SU-DHL-6 (cell line): Measurements from ENCODE around the gene SPATA4.

Experiments
- H2AFZ ChIP-seq: fragments of 200-600 bp; sonication (generic); 2 replicates; pipeline ENCODE4 v1.6.1; 2014; ENCODE audit warnings: low read depth, mild to moderate bottlenecking, moderate library complexity, mixed read lengths, antibody characterized with exemption, low read length; ENCODE audit not compliant: severe bottlenecking
- H3F3A ChIP-seq: fragments of 200-600 bp; shearing (Covaris generic); 2 replicates; pipeline ENCODE4 v1.6.0; 2016; ENCODE audit warnings: antibody characterized with exemption, mild to moderate bottlenecking; ENCODE audit not compliant: insufficient read depth
- H3K27ac ChIP-seq: fragments of 200-600 bp; sonication (generic); 2 replicates; pipeline ENCODE4 v1.5.1; 2016; ENCODE audit warnings: low read depth, mild to moderate bottlenecking, low read length, moderate library complexity, mixed read lengths
- H3K27me3 ChIP-seq: fragments of 200-600 bp; sonication (generic), shearing (Covaris generic); 2 replicates; pipeline ENCODE4 v1.6.0; 2014; ENCODE audit warnings: mild to moderate bottlenecking, low read length
- H3K36me3 ChIP-seq: fragments of 200-600 bp; sonication (generic); 2 replicates; pipeline ENCODE4 v1.6.1; 2014; ENCODE audit warnings: mild to moderate bottlenecking, low read length, mixed read lengths
- H3K4me2 ChIP-seq: fragments of 300-600, 200-600 bp; shearing (Covaris generic), sonication (generic); 2 replicates; pipeline ENCODE4 v1.6.0; 2014; ENCODE audit warnings: low read length, low read depth, mild to moderate bottlenecking; ENCODE audit not compliant: poor library complexity, severe bottlenecking
- H3K4me3 ChIP-seq: fragments of 200-600 bp; sonication (generic); 2 replicates; pipeline ENCODE4 v1.5.1; 2014; ENCODE audit warnings: antibody characterized with exemption, low read length, mild to moderate bottlenecking, mixed read lengths; ENCODE audit not compliant: insufficient read depth, poor library complexity, severe bottlenecking
- H3K79me2 ChIP-seq: fragments of 200-600 bp; sonication (generic); 2 replicates; pipeline ENCODE4 v1.6.1; 2014; ENCODE audit warnings: mild to moderate bottlenecking, low read length, moderate library complexity; ENCODE audit not compliant: insufficient read depth
- H3K9ac ChIP-seq: fragments of 200-600 bp; sonication (generic); 2 replicates; pipeline ENCODE4 v1.7.0; 2014; ENCODE audit warnings: mild to moderate bottlenecking, low read length
- H3K9me2 ChIP-seq: fragments of 200-600 bp; sonication (generic); replicated peaks from 2 replicates; pipeline ENCODE4 v1.6.1; 2014; ENCODE audit warnings: low read length; ENCODE audit not compliant: insufficient read depth
- H3K9me3 ChIP-seq: fragments of 200-600 bp; sonication (generic); 2 replicates; pipeline ENCODE4 v1.6.1; 2014; ENCODE audit warnings: low read length, mixed read lengths; ENCODE audit not compliant: insufficient read depth
- H4K20me1 ChIP-seq: fragments of 200-600 bp; sonication (generic); 2 replicates; pipeline ENCODE4 v1.6.1; 2014; ENCODE audit warnings: low read depth, mild to moderate bottlenecking, antibody characterized with exemption, low read length, moderate library complexity, mixed read lengths
- EZH2phosphoT487 ChIP-seq: fragments of 200-600 bp; sonication (generic), shearing (Covaris generic); conservative IDR thresholded peaks from 2 replicates; pipeline ENCODE4 v1.6.1; 2018; ENCODE audit warnings: mild to moderate bottlenecking, antibody characterized with exemption, low read length, moderate library complexity, mixed read lengths
- TF ChIP-seq, protein P1 (sequence below): fragments of 200-600 bp; sonication (generic); IDR thresholded peaks from one replicate; pipeline ENCODE4 v1.5.1; 2017; ENCODE audit warnings: antibody characterized with exemption, mild to moderate bottlenecking, low read length, moderate library complexity; ENCODE audit not compliant: insufficient read depth, poor library complexity, severe bottlenecking

The SPATA4 gene

DNA sequence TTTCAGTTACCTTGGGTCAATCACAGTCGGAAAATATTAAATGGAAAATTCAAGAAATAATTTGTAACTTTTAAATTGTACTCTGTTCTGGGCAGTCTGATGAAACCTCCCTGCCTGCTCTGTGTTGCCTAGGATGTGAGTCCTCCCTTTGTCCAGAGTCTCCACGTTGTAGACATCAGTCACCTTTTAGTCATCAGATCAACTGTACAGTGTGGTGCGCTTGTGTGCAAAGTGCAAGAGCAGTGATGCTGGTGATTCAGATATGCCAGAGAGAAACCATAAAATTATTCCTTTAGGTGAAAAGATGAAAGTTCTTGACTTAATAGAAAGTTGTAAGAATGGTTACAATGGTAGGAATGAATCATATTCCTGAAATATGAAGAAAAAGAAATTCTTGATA is 1.4 kb downstream of the SPATA4 start:
- TF ChIP-seq, protein P1, sequence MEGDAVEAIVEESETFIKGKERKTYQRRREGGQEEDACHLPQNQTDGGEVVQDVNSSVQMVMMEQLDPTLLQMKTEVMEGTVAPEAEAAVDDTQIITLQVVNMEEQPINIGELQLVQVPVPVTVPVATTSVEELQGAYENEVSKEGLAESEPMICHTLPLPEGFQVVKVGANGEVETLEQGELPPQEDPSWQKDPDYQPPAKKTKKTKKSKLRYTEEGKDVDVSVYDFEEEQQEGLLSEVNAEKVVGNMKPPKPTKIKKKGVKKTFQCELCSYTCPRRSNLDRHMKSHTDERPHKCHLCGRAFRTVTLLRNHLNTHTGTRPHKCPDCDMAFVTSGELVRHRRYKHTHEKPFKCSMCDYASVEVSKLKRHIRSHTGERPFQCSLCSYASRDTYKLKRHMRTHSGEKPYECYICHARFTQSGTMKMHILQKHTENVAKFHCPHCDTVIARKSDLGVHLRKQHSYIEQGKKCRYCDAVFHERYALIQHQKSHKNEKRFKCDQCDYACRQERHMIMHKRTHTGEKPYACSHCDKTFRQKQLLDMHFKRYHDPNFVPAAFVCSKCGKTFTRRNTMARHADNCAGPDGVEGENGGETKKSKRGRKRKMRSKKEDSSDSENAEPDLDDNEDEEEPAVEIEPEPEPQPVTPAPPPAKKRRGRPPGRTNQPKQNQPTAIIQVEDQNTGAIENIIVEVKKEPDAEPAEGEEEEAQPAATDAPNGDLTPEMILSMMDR, result no peak
- TF ChIP-seq EZH2phosphoT487, result no peak
- H3K36me3 ChIP-seq, result no peaks in the 10 kb centered on the region
- H3K79me2 ChIP-seq, result no peaks in the 10 kb centered on the region
- no peaks in the 10 kb centered on the region for H3F3A ChIP-seq
- H2AFZ ChIP-seq, result no peak overlapping the region
- no peak overlapping the region for H3K4me2 ChIP-seq
- no peak overlapping the region for H3K4me3 ChIP-seq
- H3K9ac ChIP-seq, result no peak overlapping the region
- H3K27ac ChIP-seq, result no peak overlapping the region
- H3K27me3 ChIP-seq, result no peaks in the 10 kb centered on the region
- no peaks in the 10 kb centered on the region for H4K20me1 ChIP-seq
- H3K9me3 ChIP-seq, result no peaks in the 10 kb centered on the region
- H3K9me2 ChIP-seq, result no peaks in the 10 kb centered on the region

DNA sequence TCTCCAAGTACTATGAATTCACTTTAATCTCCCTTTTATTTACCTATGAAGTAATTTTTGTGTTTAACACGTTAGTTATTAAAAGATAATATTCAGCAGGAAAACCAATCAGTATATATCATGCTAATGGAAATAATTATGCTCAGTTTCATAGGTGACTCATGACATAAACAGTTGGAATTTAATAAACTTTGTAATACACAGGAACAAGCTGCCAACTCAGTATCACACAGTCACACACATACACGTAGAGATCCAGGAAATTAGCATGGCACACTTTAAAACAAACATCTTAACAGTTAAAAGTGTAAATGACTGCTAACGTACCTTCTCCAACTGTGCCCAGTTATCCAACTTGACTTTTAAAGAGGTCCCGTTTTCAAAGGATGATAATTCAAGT is 2.3 kb downstream of the SPATA4 start:
- H3K9me2 ChIP-seq, result no peaks in the 10 kb centered on the region
- no peaks in the 10 kb centered on the region for H3K9me3 ChIP-seq
- H3F3A ChIP-seq, result no peaks in the 10 kb centered on the region
- no peak overlapping the region for H2AFZ ChIP-seq
- no peaks in the 10 kb centered on the region for H3K79me2 ChIP-seq
- no peak for TF ChIP-seq EZH2phosphoT487
- TF ChIP-seq, protein P1, result no peak
- H3K27me3 ChIP-seq, result no peaks in the 10 kb centered on the region
- no peaks in the 10 kb centered on the region for H3K36me3 ChIP-seq
- no peak overlapping the region for H3K4me3 ChIP-seq
- no peak overlapping the region for H3K27ac ChIP-seq
- no peak overlapping the region for H3K9ac ChIP-seq
- no peak overlapping the region for H3K4me2 ChIP-seq
- H4K20me1 ChIP-seq, result no peaks in the 10 kb centered on the region

GRCh38 chr4:176191974-176192373 is 3.4 kb downstream of the SPATA4 start:
- Histone ChIP-seq H3K36me3 (no peaks in the 10 kb centered on the region), H3K4me2 (no peak overlapping the region), H3K79me2 (no peaks in the 10 kb centered on the region), H3K4me3 (no peak overlapping the region), H3K27me3 (no peaks in the 10 kb centered on the region), H3K27ac (no peak overlapping the region), H3K9me2 (no peaks in the 10 kb centered on the region), H3K9ac (no peak overlapping the region), H3K9me3 (no peaks in the 10 kb centered on the region), H4K20me1 (no peaks in the 10 kb centered on the region), H3F3A (no peaks in the 10 kb centered on the region), H2AFZ (no peak overlapping the region)
- TF ChIP-seq, protein P1, result no peak
